ENCODE data around the gene TMEM221. TPM values are rescaled to one million over a fixed set of nuclear protein-coding genes. Genes with fewer than 3 reads are reported as not detected.
A peak's percentile ranks its signal among the peaks of the same experiment; 100 is the strongest.

The TMEM221 gene
- total RNA-seq, 2 experiments from 2014 or later, result not detected

DNA sequence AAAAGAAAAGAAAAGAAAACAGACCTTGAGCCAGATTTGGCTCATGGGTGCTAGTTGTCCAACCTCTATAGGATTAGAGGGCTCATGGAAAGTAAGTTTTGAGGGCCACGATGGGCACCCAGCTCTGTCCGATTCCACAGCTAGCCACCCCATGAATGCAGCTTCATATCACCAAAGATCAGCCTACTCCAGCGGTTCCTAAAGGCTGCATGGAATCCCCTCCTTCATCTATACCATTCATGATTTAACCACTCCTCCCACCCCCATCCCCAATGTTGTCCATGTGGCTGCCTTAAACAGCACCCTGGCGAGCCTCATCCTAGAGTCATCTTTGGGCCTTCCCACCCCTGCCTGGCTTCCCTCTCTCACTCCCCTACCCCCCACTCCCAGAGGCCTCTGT, 26.5 kb downstream of the TMEM221 start:
- ChIA-PET CTCF (interaction anchor here (0.6 to 1.2 kb wide), 2 partner anchors 45 to 428 kb away, joined by 3 to 4 read pairs; no protein-coding TSS in a partner anchor), POLR2A (no interaction called here)
- peaks cover 4% of the 10 kb centered on the region for H3K36me3 Mint-ChIP-seq (ENCODE audit: low read depth)
- H3K9me3 Mint-ChIP-seq, result no peaks in the 10 kb centered on the region
- no peak overlapping the region for H3K4me3 Mint-ChIP-seq
- peaks cover 25% of the 10 kb centered on the region for H3K4me1 Mint-ChIP-seq
- H3K27me3 Mint-ChIP-seq, result no peaks in the 10 kb centered on the region
- no peak overlapping the region for H3K27ac Mint-ChIP-seq
- DNase-seq, result no peak

DNA sequence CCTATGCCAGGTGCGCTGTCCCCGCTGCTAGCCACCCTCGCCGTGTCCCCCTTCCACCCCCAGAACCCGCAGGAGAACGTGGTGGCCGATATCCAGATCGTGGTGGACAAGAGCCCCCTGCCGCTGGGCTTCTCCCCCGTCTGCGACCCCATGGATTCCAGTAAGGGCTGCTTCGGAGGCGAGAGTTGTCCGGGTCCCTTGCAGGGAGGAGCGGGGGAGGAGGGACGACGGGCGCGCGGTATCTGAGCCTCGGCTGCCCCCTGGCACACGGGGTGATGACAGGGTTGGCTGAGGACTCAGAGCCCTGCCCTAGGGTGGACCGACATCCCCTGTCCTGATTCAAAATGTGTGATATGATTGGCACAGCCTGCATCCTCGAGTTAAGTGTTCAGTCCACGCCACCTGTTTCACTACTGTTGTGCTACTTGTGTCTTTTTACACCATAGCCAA, 28.0 kb downstream of the TMEM221 start:
- peak overlapping the region; percentile 84 for H3K27ac Mint-ChIP-seq
- H3K4me3 Mint-ChIP-seq, result peak overlapping the region; percentile 91
- DNase-seq, result peak; percentile 22
- no peaks in the 10 kb centered on the region for H3K27me3 Mint-ChIP-seq
- no peaks in the 10 kb centered on the region for H3K9me3 Mint-ChIP-seq
- POLR2A ChIA-PET, result interaction anchor here (0.7 kb wide), 1 partner anchor 116 kb away, joined by 5 read pairs; no protein-coding TSS in a partner anchor
- CTCF ChIA-PET, result interaction anchor here (0.6 to 1.6 kb wide), 4 partner anchors 17 to 106 kb away, joined by 3 to 5 read pairs (median 3); no protein-coding TSS in a partner anchor
- peaks cover 12% of the 10 kb centered on the region for H3K36me3 Mint-ChIP-seq (ENCODE audit: low read depth)
- H3K4me1 Mint-ChIP-seq, result peaks cover 25% of the 10 kb centered on the region

GRCh38 chr19:17419621-17420474, 28.6 kb downstream of the TMEM221 start, which contains the start of gene MVB12A:
Gene MVB12A, plus strand, starts transcription at chr19:17420047. Its CDS starts 89 bp downstream, at chr19:17420136.
- POLR2A ChIA-PET, result interaction anchor here (0.5 to 1.5 kb wide), 2 partner anchors 14 to 118 kb away, joined by 3 to 14 read pairs; partner anchors contain the start of gene BST2
- peaks cover 19% of the 10 kb centered on the region for H3K36me3 Mint-ChIP-seq (ENCODE audit: low read depth)
- no peaks in the 10 kb centered on the region for H3K27me3 Mint-ChIP-seq
- DNase-seq, result peak; percentile 96
- H3K4me1 Mint-ChIP-seq, result peaks cover 24% of the 10 kb centered on the region
- CTCF ChIA-PET, result interaction anchor here (0.6 to 1.6 kb wide), 10 partner anchors 9 to 513 kb away, joined by 3 to 7 read pairs (median 4); partner anchors contain the start of genes ANO8, BST2 and CCDC124
- H3K9me3 Mint-ChIP-seq, result no peaks in the 10 kb centered on the region
- H3K4me3 Mint-ChIP-seq, result peak within 1 kb of the TSS; percentile 91
- peak within 1 kb of the TSS; percentile 93 for H3K27ac Mint-ChIP-seq

DNA sequence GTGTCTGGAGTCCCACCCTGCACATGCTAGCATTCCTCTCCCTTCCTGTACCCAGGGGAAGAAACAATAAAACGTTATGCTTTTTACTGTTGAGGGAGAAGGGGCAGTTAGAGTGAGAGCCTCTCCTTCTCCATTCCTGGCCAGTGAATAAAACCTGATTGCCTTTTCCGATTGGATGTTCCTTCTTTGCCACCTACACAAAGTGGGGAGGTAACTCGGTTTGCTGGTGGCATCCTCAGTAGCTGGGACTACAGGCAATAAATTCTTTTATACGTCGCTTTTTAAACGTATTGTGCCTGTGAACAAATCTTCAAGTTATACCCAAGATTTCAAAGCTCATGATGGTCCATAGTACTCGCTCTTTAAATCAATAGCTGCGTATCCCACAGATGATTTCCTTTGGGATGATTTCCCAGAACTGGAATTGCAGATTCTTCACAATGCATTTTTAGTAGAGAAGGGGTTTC, 29.3 kb downstream of the TMEM221 start:
- ChIA-PET POLR2A (interaction anchor here (0.5 to 1.5 kb wide), 2 partner anchors 13 to 117 kb away, joined by 3 to 14 read pairs; partner anchors contain the start of gene BST2), CTCF (interaction anchor here (0.6 to 1.6 kb wide), 9 partner anchors 8 to 513 kb away, joined by 3 to 7 read pairs (median 4); partner anchors contain the start of genes ANO8, BST2 and CCDC124)
- Mint-ChIP-seq H3K4me1 (peaks cover 20% of the 10 kb centered on the region), H3K27ac (peak overlapping the region; percentile 93), H3K4me3 (peak overlapping the region; percentile 91), H3K27me3 (no peaks in the 10 kb centered on the region), H3K9me3 (no peaks in the 10 kb centered on the region), H3K36me3 (ENCODE audit: low read depth) (peaks cover 24% of the 10 kb centered on the region)
- DNase-seq, result no peak

GRCh38 chr19:17418710-17419109, 29.8 kb downstream of the TMEM221 start:
- Mint-ChIP-seq H3K9me3 (no peaks in the 10 kb centered on the region), H3K27ac (peak overlapping the region; percentile 93), H3K4me1 (peaks cover 18% of the 10 kb centered on the region), H3K36me3 (ENCODE audit: low read depth) (peaks cover 28% of the 10 kb centered on the region), H3K4me3 (peak overlapping the region; percentile 91), H3K27me3 (no peaks in the 10 kb centered on the region)
- POLR2A ChIA-PET, result interaction anchor here (1.5 kb wide), 1 partner anchor 13 kb away, joined by 14 read pairs; the partner anchor contains the start of gene BST2
- CTCF ChIA-PET, result interaction anchor here (1.4 to 1.5 kb wide), 3 partner anchors 10 to 514 kb away, joined by 3 to 7 read pairs (median 4); partner anchors contain the start of gene CCDC124
- no peak for DNase-seq

GRCh38 chr19:17415121-17415520, 33.3 kb downstream of the TMEM221 start:
- Mint-ChIP-seq H3K27me3 (no peaks in the 10 kb centered on the region), H3K36me3 (ENCODE audit: low read depth) (peaks cover 48% of the 10 kb centered on the region), H3K4me1 (peaks cover 26% of the 10 kb centered on the region), H3K4me3 (no peak overlapping the region), H3K9me3 (no peaks in the 10 kb centered on the region), H3K27ac (no peak overlapping the region)
- CTCF ChIA-PET, result interaction anchor here (0.9 to 1.4 kb wide), 2 partner anchors 9 to 97 kb away, joined by 3 to 4 read pairs; partner anchors contain the start of gene PGLS
- no peak for DNase-seq
- POLR2A ChIA-PET, result interaction anchor here (0.5 kb wide), 1 partner anchor 32 kb away, joined by 5 read pairs; no protein-coding TSS in a partner anchor

- Mint-ChIP-seq H3K27ac (no peak overlapping the region), H3K36me3 (ENCODE audit: low read depth) (peaks cover 48% of the 10 kb centered on the region), H3K27me3 (no peaks in the 10 kb centered on the region), H3K9me3 (no peaks in the 10 kb centered on the region), H3K4me3 (no peak overlapping the region), H3K4me1 (peaks cover 24% of the 10 kb centered on the region)
- POLR2A ChIA-PET, result no interaction called here
- no peak for DNase-seq
- CTCF ChIA-PET, result no interaction called here
These were observed 34.4 kb downstream of the TMEM221 start for GRCh38 chr19:17414097-17414496.

- Mint-ChIP-seq H3K4me3 (no peak overlapping the region), H3K27ac (no peak overlapping the region), H3K4me1 (peaks cover 31% of the 10 kb centered on the region), H3K36me3 (ENCODE audit: low read depth) (peaks cover 50% of the 10 kb centered on the region), H3K9me3 (no peaks in the 10 kb centered on the region), H3K27me3 (no peaks in the 10 kb centered on the region)
- ChIA-PET POLR2A (no interaction called here), CTCF (interaction anchor here (1.0 kb wide), 2 partner anchors 8 to 25 kb away, joined by 3 read pairs; partner anchors contain the start of gene MVB12A)
- no peak for DNase-seq
These were observed 36.7 kb downstream of the TMEM221 start for GRCh38 chr19:17411801-17412200.

DNA sequence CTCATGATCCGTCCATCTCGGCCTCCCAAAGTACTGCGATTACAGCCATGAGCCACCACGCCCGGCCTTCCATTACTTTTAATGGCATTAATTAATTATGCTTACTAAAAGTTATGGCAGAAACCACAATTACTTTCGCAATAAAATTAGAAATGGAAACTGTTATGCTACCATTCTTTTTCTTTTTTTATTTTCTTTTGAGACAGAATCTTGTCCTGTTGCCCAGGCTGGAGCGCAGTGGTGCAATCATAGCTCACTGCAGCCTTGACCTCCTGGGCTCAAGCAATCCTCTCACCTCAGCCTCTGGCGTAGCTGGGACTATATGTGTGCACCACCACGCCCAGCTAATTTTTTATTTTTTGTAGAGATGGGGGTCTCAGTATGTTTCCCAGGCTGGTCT, 38.5 kb downstream of the TMEM221 start:
- ChIA-PET CTCF (interaction anchor here (1.5 kb wide), 1 partner anchor 9 kb away, joined by 7 read pairs; the partner anchor contains the start of gene MVB12A), POLR2A (no interaction called here)
- peaks cover 35% of the 10 kb centered on the region for H3K4me1 Mint-ChIP-seq
- H3K27me3 Mint-ChIP-seq, result no peaks in the 10 kb centered on the region
- H3K36me3 Mint-ChIP-seq (ENCODE audit: low read depth), result peaks cover 45% of the 10 kb centered on the region
- H3K4me3 Mint-ChIP-seq, result no peak overlapping the region
- no peaks in the 10 kb centered on the region for H3K9me3 Mint-ChIP-seq
- H3K27ac Mint-ChIP-seq, result no peak overlapping the region
- DNase-seq, result no peak

DNA sequence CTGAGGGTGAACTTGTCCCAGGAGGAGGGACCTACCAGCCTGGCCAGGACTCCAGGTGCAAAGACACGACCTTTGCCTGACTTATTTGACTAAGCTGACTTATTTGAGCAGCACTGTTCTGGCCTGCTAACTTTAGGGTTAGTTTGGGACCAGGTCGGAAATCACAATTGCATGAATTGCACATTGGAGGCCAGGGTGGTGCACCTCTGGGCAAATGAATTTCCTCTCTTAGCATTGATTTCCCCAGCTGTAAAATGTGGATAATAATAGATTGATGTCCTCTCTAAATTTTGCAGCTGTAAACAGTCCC, 41.6 kb downstream of the TMEM221 start:
- Mint-ChIP-seq H3K4me3 (peak overlapping the region; percentile 96), H3K4me1 (peaks cover 43% of the 10 kb centered on the region), H3K27me3 (no peaks in the 10 kb centered on the region), H3K27ac (peak overlapping the region; percentile 95), H3K36me3 (ENCODE audit: low read depth) (peaks cover 37% of the 10 kb centered on the region), H3K9me3 (no peaks in the 10 kb centered on the region)
- no peak for DNase-seq
- POLR2A ChIA-PET, result interaction anchor here (1.1 to 2.7 kb wide), 2 partner anchors 13 to 14 kb away, joined by 3 to 14 read pairs; partner anchors contain the start of gene MVB12A
- CTCF ChIA-PET, result interaction anchor here (0.7 to 1.2 kb wide), 3 partner anchors 9 to 21 kb away, joined by 3 to 4 read pairs (median 3); no protein-coding TSS in a partner anchor

- no peaks in the 10 kb centered on the region for H3K9me3 Mint-ChIP-seq
- H3K4me3 Mint-ChIP-seq, result peak overlapping the region; percentile 96
- H3K27ac Mint-ChIP-seq, result peak overlapping the region; percentile 95
- H3K4me1 Mint-ChIP-seq, result peaks cover 42% of the 10 kb centered on the region
- DNase-seq, result peak; percentile 44
- H3K27me3 Mint-ChIP-seq, result no peaks in the 10 kb centered on the region
- POLR2A ChIA-PET, result interaction anchor here (0.5 to 2.7 kb wide), 3 partner anchors 13 to 114 kb away, joined by 3 to 14 read pairs (median 3); partner anchors contain the start of gene MVB12A
- CTCF ChIA-PET, result interaction anchor here (0.7 to 1.4 kb wide), 8 partner anchors 9 to 453 kb away, joined by 3 to 4 read pairs (median 3); partner anchors contain the start of genes MRPL34, MVB12A and RPL18A
- H3K36me3 Mint-ChIP-seq (ENCODE audit: low read depth), result peaks cover 35% of the 10 kb centered on the region
These were observed 42.2 kb downstream of the TMEM221 start for GRCh38 chr19:17406046-17406886.

Data from activated CD4-positive, alpha-beta T cell treated with anti-CD3 and anti-CD28 coated beads, Interleukin-2, amount 10 ng/mL, durations not matched to agents 7 days and 5 days (primary cell).